ENCODE measurements around the gene AP3S1.
"Not testable (repeated sequence)": the region's sequence is repeated elsewhere in the genome, so short reads cannot be mapped to it uniquely, and the experiment has no call there.

AP3S1 gene

DNA sequence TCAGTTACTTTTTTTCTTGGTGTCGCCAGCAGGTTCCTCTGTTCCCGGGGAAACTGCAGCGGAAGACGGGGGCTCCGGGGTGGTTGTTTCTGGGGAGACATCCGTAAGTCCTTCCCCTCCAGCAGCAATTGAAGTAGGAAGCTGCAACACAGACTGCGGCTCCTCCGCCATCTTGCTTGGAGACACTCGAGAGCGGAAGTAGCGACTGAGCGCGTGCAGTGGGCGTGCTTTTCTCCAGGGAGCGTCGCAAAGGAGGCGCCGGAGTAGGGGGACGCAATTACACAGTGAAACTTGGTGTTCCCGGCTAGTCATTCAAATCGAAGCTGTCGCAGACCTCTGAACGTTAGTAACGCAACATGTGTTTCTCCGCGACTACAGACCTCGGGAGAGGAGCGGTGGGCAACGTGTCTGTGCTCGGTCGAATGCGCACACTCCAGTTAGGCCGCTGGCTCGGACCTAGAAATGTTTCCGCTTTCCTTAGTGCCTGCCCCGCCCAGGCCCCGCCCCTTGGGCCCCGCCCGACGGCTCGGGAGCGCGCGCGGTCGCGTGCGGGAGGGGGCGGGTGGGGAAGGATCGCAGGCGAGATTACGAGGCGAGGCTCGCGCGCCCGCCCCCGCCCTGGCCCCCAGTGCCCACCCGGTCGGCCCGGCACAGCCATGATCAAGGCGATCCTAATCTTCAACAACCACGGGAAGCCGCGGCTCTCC, at the start of gene AP3S1, which contains the start of gene ATG12:
Gene AP3S1, plus strand, starts transcription at position 554 of the 707 bp plus-strand sequence. Its CDS starts 103 bp downstream, at position 657.
Gene ATG12, minus strand, starts transcription at position 184 of the 707 bp plus-strand sequence. Its CDS starts 13 bp downstream, at position 171.
- peak; percentile 88 to 93 for DNase-seq

DNA sequence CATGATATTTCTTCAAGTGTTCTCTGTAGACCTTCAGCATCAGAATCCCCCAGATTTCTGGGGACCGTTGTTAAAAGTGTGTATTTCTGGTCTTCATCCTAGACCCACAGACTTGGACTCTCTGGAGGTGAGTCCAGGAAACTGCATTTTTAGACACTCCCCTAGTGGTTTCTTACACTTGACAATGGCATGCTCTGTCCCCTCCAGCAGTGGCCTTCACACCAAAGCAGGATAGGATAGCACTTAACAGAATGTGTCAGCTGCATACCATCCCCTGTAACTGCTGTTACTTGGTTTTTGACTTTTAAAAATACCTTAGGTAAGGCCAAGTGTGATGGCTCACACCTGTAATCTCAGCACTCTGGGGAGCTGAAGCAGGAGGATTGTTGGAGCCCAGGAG, 46.0 kb upstream of the AP3S1 start:
- DNase-seq = no peak

DNA sequence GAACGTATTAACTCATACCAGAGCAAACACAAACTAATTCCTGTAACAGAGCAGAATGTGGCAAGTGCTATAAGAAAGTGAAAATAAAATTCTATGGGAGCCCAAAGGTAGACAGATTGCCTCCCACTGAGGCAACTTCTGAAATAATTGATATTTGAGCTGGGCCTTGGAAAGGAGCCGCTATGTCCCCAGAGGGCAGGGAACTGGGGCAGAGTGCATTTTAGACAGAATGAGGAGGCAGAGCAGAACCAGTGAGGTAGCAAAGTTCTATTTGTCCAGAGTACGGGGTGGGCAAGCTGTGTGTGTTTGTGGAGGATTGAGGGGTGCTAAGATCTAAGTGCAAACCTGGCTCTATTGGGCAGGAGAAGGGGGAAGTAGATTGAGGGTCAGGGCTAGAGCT, 45.1 kb upstream of the AP3S1 start:
- DNase-seq = no peak

DNA sequence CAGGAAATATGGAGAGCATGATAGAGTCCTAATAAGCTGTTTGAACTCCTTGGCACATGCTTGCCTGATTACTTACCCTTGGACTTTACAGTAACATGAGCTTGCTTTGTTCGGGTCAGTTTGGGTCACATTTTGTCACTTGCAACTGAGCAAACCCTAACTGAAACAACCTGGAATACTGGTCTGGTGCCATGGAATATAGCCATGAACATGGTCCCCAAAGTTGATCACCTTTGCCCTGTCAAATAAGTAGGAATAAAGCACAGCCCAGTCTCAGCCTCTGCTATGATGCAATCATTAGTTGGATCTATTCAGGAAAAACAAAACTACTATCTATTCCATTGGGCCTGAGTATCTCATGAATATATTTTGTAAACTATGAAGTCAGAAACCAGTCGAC, 43.5 kb upstream of the AP3S1 start:
- no peak for DNase-seq

DNA sequence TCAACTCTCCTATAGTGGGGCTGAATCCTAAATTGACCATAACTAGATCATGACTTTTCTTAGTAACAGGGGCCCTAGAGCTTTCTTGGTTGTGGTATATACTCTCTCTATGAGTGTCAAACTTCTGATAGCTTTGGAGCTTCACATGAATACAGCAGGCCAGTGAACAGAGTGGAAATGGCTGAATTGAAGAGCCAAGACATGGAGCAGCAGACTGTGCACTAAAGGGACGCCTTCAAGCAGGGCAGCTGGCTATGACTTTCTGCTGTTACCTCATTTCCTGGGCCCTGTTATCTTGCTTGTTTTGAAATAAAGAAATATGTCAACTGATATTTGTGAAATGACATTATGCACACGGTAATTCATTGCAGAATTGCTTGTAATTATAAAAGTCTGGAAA, 41.6 kb upstream of the AP3S1 start:
- DNase-seq = no peak

DNA sequence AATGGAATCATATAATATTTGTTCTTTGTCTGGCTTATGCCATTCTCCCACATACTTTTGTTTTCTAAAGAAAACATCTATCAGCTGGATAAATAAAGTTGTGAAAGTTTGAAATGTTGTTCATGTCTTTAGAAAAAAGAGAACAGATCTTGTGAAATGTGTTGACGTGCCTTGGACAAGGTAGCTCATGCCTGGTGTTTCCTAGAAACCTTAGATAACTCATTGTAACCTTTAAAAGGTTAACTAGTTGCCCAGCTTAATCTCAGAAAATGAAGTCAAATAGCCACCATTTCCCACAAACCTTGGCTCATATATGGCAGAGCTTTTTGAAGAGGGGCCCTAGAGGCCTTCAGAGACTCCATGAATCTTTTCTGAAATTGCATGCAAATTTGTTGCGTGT, 40.6 kb upstream of the AP3S1 start:
- no peak for DNase-seq

DNA sequence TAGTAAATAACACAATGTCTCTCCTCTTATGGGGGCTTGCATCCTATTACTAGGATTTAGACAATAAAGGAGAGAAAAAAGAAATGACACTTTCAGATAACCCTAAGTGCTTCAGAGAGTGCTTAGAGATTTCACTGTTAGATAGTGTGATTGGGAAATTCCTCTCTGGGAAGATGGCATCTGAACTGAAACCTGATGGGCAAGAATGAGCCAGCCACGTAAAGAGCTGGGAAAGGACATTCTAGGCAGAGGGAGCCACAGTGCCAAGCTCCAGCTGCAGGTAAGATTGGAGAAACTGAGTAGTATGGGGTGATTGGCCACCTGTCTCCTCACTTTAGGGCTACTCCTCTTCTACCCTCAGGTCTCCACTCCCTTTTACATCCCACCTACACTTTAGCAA, 39.8 kb upstream of the AP3S1 start:
- DNase-seq = no peak

DNA sequence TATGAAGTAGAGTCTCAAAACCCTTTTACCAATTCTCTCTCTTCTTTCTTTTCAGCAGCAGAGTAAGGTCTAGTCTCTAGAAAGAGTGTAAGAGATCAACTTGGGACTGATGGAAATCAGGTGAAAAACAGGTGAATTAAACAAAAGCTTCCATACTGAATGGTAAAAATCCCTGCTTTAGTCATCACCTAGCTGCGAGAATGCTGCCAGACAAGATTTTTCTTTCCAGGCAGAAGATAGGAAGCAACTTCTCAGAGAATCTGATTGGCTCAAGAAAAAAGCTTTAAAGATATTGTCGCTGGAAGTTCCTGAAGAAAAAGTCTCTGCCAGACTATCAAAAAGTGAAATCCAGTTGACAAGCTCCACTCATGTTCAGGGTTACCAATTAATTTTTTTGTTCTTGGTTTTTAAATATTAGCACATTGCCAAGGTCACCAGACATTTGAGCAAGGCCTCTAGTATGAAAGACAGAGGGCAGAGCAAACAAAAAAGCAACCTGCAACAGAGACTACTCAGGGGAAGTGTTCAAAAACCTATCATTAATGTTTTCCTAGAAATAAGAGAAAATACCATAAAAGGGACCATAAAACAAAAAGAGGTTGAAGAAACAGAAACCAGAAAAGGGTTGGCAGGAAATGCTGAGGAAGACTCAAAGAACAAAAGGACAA, 34.6 kb upstream of the AP3S1 start:
- DNase-seq = no peak

DNA sequence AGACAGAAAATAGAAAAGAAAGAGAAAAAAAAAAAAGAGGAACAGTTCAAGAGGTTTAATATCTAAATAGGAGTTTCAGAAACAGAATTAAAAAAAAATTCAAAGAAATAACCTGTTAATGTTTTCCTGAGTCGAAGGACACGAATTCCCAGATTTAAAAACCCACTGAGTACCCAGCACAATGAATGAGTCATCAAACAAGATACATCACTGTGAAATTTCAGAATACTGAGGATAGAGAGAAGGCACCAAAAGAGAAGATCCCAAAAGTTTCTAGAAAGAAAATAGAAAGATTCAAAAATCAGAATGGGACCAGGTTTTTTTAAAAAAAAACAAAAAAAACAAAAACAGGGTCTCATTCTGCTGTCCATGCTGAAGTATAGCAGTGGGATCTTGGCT, 34.1 kb upstream of the AP3S1 start:
- no peak for DNase-seq

DNA sequence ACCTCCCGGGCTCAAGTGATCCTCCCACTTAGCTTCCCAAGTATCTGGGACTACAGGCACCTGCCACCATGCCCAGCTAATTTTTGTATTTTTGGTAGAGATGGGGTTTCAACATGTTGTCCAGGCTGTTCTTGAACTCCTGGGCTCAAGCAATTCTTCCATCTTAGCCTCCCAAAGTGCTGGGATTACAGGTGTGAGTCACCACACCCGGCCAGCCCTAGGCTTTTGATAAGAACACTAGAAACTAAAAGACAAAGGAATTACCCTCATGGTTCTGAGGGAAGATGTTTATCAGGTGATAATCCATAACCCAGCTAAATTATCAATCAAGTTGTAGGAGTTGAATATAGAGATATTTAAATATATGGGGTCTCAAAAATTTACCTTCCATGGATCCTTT, 33.7 kb upstream of the AP3S1 start:
- DNase-seq = not testable (repeated sequence)

DNA sequence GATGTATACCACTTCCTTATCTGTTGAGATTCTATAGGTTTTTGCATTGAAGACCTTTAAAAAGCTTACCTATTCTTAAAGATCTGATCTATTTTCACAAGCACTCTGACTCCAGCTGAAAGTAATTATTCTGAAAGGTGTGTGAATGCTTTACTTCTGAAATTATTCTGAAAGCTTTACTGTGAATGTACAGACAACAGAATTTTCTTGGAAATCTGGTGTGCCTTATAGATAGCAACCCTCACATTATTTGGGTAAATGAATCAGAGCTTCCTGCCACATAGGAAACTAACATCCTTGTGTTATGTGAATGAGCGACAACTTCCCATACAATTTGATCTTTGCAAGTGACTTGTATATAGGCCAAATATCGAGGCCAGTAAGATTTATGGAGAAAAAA, 31.8 kb upstream of the AP3S1 start:
- DNase-seq = no peak

DNA sequence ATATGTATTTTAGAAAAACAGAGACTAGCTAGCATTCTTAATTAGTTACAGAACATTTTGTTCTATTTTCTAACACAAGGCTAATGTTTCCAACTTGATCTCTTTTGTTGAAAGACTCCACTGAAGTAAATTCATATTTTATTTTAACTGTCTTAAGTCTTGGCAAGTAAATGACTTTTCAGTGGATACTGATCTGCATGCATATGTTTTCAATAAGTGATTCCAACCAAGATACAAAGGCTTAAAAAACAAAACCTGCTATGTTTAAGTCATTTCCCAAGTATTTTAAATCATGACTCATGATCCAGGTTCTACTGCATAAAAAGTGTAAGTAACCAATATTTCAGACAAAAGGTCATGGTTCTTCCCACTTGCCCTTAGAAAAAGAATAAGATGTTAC, 31.0 kb upstream of the AP3S1 start:
- DNase-seq = no peak

DNA sequence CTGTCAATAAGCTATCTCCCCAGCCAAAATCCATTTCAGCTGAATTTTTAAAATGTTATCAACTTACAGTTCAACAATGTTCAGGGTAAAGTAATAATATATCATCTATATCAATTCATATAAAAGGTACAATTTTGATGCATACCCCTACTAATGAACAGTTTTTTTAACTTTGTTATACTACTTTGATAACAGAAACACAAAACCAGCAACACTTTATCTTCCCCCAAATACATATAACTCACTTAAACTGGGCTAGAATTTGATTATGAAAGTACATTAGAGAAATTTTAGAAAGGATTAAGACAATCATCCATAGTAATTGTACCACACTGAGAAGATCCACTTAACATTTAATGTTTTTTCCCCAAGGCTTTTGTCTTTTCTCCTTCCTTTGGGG, 30.3 kb upstream of the AP3S1 start:
- DNase-seq = no peak

DNA sequence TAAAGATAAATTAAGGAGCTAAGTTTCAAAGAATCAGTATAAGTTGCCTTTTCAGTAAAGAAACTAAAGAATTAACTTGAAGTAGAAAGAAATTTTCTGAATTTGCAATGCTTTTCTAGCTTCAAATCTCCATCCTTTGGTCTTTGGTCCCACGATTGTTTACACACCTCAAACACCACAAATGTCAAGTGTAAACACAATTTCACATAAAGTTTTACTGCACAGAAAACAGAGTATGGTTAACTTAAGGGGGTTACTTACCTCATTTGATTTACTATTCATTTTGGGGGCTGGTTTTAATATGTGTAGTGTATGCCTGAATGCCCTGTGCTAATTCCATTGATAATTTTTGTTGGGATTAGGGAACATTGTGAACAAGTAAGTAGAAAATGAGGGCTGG, 29.4 kb upstream of the AP3S1 start:
- DNase-seq = no peak

DNA sequence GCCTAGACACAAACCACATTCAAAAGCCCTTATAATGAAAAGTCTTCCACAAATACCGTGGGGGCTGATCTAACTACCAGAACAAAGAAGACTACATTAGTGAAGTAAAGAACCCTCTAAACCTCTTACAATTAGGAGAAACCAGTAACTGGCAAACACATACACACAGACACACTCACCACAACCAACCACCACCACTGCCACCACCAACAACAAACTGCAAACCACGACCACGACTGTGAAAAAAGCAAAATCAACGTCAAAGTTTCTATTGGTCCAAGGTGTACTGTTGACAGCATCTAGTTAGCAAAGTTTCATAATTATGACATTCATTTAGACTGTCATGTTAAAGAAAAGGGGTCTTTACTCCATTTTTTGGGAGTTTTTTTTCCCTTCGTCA, 28.0 kb upstream of the AP3S1 start:
- DNase-seq = no peak

DNA sequence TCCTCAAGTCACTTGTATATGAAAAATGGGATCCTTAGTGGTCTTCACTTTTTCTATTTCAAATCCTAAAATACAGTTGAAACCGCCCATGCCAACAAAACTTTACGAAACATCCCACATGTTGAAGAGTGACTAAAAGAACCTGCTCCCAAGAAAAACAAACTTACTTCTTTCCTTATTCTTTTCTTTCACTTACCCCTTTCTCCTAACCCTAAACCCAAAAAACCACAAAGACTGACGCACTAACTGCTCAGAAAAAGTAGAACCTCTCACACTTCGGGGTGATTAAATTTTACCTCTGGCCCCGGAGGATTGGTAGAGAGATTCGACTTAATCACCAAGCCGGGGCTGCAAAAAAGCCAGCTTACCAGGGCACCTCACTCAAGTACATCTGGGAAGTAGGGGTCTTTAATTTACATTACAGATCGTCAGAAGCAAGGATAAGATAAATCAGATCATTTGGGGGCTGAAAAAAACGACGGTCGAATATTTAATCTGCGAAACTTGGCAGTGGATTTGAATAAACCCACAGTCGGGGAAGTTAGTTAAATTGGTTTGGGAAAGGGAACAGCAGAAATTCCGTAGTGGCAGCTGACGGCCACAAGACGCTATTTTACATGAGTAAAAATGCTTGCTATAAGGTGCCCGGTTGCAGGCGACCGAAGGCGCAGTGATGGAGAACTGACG, 26.6 kb upstream of the AP3S1 start:
- DNase-seq = no peak

DNA sequence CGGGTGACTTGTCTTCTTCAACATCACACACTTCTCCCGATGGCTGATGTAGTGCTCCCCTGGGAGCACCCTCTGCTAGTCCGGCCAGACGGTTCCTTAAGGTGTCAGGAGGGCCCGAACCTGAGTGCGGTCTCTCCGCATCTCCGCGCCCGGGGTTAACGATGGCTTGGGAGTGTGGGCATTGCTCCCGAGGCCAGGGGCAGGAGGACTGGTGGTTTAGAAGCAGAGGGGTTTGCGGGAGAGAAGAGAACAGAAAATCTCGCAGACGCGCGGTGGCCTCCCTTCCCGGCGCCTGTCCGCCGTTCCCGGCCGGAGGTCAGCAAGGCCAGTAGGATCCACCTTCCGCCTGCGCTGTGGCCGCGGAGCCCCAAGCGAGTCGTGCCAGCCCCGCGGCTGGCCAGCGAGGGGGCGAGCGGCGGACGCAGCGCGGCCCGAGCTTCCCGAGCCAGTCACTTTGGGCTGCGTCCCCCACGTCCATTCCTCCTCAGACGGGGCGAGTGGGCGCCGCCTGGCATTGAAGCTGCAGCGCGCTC, 26.0 kb upstream of the AP3S1 start:
- no peak for DNase-seq

DNA sequence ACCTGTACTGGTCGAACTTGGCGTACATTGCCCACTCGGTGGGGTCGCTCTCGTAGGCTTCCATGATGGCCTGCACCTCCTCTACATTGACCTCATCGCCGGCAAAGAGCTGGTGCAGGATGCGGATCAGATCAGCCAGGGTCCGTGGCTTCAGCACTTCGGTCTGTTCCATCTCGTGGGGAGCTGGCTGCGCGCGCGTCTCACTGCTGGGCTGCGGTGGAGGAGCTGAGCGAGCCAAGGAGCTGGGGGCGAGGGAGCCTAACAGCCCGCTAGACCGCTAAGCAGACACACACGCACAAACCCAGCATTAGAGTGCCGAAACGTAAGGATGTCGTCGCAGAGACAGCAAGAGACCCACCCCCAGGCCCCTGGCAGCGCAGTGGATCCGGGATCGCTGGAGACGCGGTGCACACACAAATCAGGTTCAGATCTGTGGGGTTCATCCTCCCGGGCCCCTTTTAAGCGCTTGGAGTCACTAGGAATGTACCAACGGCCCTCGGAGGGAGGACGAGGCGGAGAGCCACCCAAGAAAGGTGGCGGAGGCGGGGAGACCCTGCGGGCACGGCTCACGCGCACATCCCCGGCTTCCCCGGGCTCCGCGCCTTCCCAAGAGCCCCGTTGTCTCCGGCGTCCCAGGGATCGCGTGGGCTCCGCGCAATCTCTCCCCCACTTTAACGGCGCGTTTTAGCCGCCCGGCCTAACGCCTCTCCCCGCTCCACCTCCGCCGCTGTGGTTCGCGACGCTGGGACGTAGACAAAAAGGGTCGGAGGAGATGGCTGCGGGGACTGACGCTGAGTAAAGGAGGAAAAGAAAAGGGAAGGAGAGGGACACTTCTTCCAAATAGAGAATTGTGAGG, 25.3 kb upstream of the AP3S1 start, which contains the start of gene CDO1:
Gene CDO1, minus strand, starts transcription at position 434 of the 856 bp plus-strand sequence. Its CDS starts 262 bp downstream, at position 172.
- no peak for DNase-seq

DNA sequence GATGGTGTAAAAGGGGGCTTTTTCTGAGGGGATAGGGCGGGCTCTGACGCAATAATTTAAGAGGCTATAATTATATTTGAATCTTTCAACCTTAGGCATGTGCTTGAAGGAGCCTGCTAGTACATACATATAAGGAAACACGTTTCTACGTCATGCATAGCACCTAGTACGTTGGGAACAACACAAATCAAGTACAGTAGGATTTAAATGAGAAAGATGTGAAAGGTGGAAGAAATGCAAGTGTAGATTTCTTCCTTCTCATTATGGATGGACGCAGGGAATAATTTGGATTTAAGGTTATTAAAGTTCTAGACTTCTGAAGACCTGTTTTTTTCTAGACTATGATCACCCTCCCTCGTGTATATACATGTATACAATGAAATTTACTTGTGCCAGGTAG, 24.3 kb upstream of the AP3S1 start:
- no peak for DNase-seq

DNA sequence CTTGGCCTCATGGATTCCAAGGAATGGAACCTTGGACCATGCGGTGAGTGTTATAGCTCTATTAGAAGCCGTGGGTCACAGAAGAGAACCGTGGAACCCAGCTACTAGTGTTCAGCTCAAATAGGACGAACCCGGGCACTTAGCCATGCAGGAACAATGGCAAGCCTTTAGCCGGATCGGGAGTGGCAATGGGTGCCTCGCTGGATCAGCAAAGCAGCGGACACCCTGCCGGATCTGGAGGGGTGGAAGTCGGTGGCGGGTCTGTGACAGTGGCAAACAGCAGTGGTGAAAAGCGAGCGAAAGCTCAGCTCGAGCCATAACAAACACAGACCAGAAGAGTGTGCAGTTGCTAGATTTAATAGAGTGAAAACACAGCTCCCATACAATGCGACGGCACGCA, 22.9 kb upstream of the AP3S1 start:
- DNase-seq = no peak

DNA sequence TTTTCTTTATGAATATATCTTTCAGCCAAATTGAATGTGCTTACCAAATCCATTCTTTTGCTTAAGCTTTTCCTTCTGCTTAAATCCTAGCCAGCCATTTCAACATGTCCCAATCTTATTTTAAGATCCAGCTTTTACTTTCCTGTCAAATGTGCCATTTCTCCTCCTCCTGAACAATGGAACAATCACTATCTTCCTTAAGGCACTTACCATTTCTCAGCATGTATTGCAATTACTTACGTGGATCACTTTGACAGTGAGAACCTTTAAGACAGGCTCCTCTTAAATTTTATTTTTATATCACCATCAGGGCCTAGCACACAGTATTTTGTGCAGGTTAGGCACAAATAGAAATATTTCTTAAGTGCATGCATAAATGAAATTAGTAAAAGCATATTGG, 20.9 kb upstream of the AP3S1 start:
- DNase-seq = no peak

DNA sequence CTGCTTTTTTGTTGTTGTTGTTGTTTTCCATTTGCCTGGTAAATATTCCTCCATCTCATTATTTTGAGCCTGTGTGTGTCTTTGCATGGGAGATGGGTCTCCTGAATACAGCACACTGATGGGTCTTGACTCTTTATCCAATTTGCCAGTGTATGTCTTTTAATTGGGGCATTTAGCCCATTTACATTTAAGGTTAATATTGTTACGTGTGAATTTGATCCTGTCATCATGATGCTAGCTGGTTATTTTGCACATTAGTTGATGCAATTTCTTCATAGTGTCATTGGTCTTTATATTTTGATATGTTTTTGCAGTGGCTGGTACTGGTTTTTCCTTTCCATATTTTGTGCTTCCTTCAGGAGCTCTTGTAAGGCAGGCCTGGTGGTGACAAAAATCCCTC, 16.8 kb upstream of the AP3S1 start:
- not testable (repeated sequence) for DNase-seq

DNA sequence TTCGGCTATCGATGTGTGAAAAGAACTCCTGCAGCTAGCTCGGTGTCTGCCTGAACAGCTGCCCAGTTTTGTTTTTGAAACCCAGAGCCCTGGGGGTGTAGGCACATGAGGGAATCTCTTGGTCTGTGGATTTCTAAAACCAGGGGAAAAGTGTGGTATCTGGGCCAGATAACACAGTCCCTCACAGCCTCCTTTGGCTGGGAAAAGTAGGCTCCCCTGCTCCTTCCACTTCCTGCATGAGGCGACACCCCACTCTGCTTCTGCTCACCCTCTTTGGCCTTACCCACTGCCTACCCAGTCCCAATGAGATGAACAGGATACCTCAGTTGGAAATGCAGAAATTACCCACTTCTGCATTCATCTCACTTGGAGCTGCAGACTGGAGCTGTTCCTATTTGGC, 15.8 kb upstream of the AP3S1 start:
- no peak for DNase-seq

Data from bone marrow (tissue), 2 donors.